ENCODE results near the gene CATSPERD.
"Not testable (repeated sequence)": the region's sequence is repeated elsewhere in the genome, so short reads cannot be mapped to it uniquely, and the experiment has no call there.

Gene CATSPERD

DNA sequence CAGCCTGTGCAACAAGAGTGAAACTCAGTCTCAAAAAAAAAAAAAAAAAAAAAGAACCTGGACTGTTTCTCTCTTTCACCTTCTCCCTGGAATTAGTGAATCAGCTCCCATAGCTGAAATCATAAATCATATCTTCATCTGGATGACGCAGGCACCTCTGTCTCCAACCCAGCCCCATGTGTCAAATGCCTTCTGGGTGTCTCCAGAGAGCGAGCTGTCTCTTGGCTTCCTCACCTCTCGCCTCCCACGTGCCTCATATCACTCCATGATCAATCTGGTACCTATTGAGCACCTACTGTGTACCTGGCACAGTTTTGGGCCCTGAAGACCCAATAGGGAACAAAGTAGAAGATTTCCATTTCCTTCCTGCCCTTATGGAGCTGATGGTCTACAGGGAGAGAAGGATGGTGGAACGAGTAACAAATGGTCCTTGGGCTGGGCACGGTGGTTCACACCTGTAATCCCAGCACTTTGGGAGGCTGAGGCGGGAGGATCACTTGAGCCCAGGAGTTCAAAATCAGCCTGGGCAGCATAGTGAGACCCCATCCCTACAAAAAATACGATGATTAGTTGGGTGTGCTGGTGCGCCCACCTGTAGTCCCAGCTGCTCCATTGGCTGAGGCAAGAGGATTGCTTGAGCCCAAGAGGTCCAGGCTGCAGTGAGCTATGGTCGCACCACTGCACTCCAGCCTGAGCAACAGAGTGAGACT is 37.1 kb upstream of the CATSPERD start:
- H3K27ac ChIP-seq = no peak overlapping the region
- in situ Hi-C loops (cut with HindIII; ENCODE audit: low pct_ligation_motif_present, low sequenced_read_pairs) = no loop called here
- TF ChIP-seq, protein P1, sequence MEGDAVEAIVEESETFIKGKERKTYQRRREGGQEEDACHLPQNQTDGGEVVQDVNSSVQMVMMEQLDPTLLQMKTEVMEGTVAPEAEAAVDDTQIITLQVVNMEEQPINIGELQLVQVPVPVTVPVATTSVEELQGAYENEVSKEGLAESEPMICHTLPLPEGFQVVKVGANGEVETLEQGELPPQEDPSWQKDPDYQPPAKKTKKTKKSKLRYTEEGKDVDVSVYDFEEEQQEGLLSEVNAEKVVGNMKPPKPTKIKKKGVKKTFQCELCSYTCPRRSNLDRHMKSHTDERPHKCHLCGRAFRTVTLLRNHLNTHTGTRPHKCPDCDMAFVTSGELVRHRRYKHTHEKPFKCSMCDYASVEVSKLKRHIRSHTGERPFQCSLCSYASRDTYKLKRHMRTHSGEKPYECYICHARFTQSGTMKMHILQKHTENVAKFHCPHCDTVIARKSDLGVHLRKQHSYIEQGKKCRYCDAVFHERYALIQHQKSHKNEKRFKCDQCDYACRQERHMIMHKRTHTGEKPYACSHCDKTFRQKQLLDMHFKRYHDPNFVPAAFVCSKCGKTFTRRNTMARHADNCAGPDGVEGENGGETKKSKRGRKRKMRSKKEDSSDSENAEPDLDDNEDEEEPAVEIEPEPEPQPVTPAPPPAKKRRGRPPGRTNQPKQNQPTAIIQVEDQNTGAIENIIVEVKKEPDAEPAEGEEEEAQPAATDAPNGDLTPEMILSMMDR (IDR thresholded peaks at IDR 0.05; ENCODE audit: low read depth, low read length, missing control alignments) = no peak

GRCh38 chr19:5684694-5685430 is 35.6 kb upstream of the CATSPERD start:
- Histone ChIP-seq H3K27me3 (replicated peaks) (no peaks in the 10 kb centered on the region), H3K4me3 (ENCODE audit: low read depth, low read length) (no peak overlapping the region), H3K27ac (no peak overlapping the region), H3K36me3 (replicated peaks) (no peaks in the 10 kb centered on the region)
- TF ChIP-seq, protein P1 (IDR thresholded peaks at IDR 0.05; ENCODE audit: low read depth, low read length, missing control alignments) = no peak
- in situ Hi-C loops (cut with HindIII; ENCODE audit: low pct_ligation_motif_present, low sequenced_read_pairs) = no loop called here
- no peak for DNase-seq

More for the DNA sequence above, 37.1 kb upstream of the CATSPERD start:
- Histone ChIP-seq H3K27me3 (replicated peaks) (no peaks in the 10 kb centered on the region), H3K4me3 (ENCODE audit: low read depth, low read length) (no peak overlapping the region), H3K36me3 (replicated peaks) (no peaks in the 10 kb centered on the region)
- no peak for DNase-seq

- Histone ChIP-seq H3K27ac (no peak overlapping the region), H3K27me3 (replicated peaks) (no peaks in the 10 kb centered on the region), H3K4me3 (ENCODE audit: low read depth, low read length) (peak overlapping the region; percentile 53), H3K36me3 (replicated peaks) (peaks cover 3% of the 10 kb centered on the region)
- in situ Hi-C loops (cut with HindIII; ENCODE audit: low pct_ligation_motif_present, low sequenced_read_pairs) = no loop called here
- DNase-seq = no peak
- TF ChIP-seq, protein P1 (IDR thresholded peaks at IDR 0.05; ENCODE audit: low read depth, low read length, missing control alignments) = no peak
Observed at GRCh38 chr19:5686326-5686646, 34.2 kb upstream of the CATSPERD start.

GRCh38 chr19:5686647-5687359 is 33.6 kb upstream of the CATSPERD start:
- H3K27me3 ChIP-seq (replicated peaks) = no peaks in the 10 kb centered on the region
- peaks cover 8% of the 10 kb centered on the region for H3K36me3 ChIP-seq (replicated peaks)
- in situ Hi-C loops (cut with HindIII; ENCODE audit: low pct_ligation_motif_present, low sequenced_read_pairs) = no loop called here
- H3K27ac ChIP-seq = peak overlapping the region; percentile 38
- DNase-seq = peak; percentile 90
- TF ChIP-seq, protein P1 (IDR thresholded peaks at IDR 0.05; ENCODE audit: low read depth, low read length, missing control alignments) = peak; percentile 86
- H3K4me3 ChIP-seq (ENCODE audit: low read depth, low read length) = peak overlapping the region; percentile 53

- H3K36me3 ChIP-seq (replicated peaks) = peaks cover 16% of the 10 kb centered on the region
- TF ChIP-seq, protein P1 (IDR thresholded peaks at IDR 0.05; ENCODE audit: low read depth, low read length, missing control alignments) = no peak
- in situ Hi-C loops (cut with HindIII; ENCODE audit: low pct_ligation_motif_present, low sequenced_read_pairs) = no loop called here
- H3K27ac ChIP-seq = no peak overlapping the region
- DNase-seq = no peak
- peak overlapping the region; percentile 53 for H3K4me3 ChIP-seq (ENCODE audit: low read depth, low read length)
- H3K27me3 ChIP-seq (replicated peaks) = no peaks in the 10 kb centered on the region
Observed at GRCh38 chr19:5687360-5688198, 32.9 kb upstream of the CATSPERD start.

GRCh38 chr19:5688262-5688881 is 32.1 kb upstream of the CATSPERD start:
- peaks cover 23% of the 10 kb centered on the region for H3K36me3 ChIP-seq (replicated peaks)
- H3K4me3 ChIP-seq (ENCODE audit: low read depth, low read length); in situ Hi-C loops (cut with HindIII; ENCODE audit: low pct_ligation_motif_present, low sequenced_read_pairs); DNase-seq; H3K27ac ChIP-seq; H3K27me3 ChIP-seq (replicated peaks): not testable (repeated sequence)

Data from brain microvascular endothelial cell (primary cell).